Dendritic cell treated with granulocyte-macrophage colony-stimulating factor and Interleukin-4, amounts not matched to agents 40 ng/mL and 50 ng/mL, for 4 days (primary cell): ENCODE results near the gene CALML5.

ENCODE experiments used
- H3K27ac Mint-ChIP-seq: one replicate; pipeline ENCODE4 v1.8.0; 2022; ENCODE audit warnings: mild to moderate bottlenecking, mixed read lengths
- H3K27me3 Mint-ChIP-seq: one replicate; pipeline ENCODE4 v1.8.0; 2022; ENCODE audit warnings: mild to moderate bottlenecking, mixed read lengths
- H3K36me3 Mint-ChIP-seq: one replicate; pipeline ENCODE4 v1.8.0; 2022; ENCODE audit warnings: low read depth, mixed read lengths
- H3K4me1 Mint-ChIP-seq: one replicate; pipeline ENCODE4 v1.8.0; 2022; ENCODE audit warnings: low read depth, mixed read lengths
- H3K4me3 Mint-ChIP-seq: one replicate; pipeline ENCODE4 v1.8.0; 2022; ENCODE audit warnings: mild to moderate bottlenecking, moderate library complexity, mixed read lengths
- H3K9me3 Mint-ChIP-seq: one replicate; pipeline ENCODE4 v1.8.0; 2022; ENCODE audit warnings: mixed read lengths
- intact Hi-C: fragments of 100-400 bp; cut with micrococcal nuclease; formaldehyde crosslinking; loops from one replicate; pipeline ENCODE4 v1.15.0; 2022

The CALML5 gene

GRCh38 chr10:5492929-5493576 is 6.3 kb downstream of the CALML5 start:
- H3K9me3 Mint-ChIP-seq = peaks cover 12% of the 10 kb centered on the region
- intact Hi-C loops = no loop called here
- H3K36me3 Mint-ChIP-seq = no peaks in the 10 kb centered on the region
- H3K27me3 Mint-ChIP-seq = peaks cover 3% of the 10 kb centered on the region
- peaks cover 10% of the 10 kb centered on the region for H3K4me1 Mint-ChIP-seq
- H3K27ac Mint-ChIP-seq = no peak overlapping the region
- H3K4me3 Mint-ChIP-seq = no peak overlapping the region

GRCh38 chr10:5492322-5492855 is 7.0 kb downstream of the CALML5 start:
- Mint-ChIP-seq H3K4me3 (no peak overlapping the region), H3K36me3 (no peaks in the 10 kb centered on the region), H3K9me3 (peaks cover 12% of the 10 kb centered on the region), H3K27me3 (peaks cover 3% of the 10 kb centered on the region), H3K4me1 (peaks cover 10% of the 10 kb centered on the region), H3K27ac (no peak overlapping the region)
- intact Hi-C loops = no loop called here

- H3K27me3 Mint-ChIP-seq = peaks cover 7% of the 10 kb centered on the region
- H3K27ac Mint-ChIP-seq = no peak overlapping the region
- intact Hi-C loops = no loop called here
- H3K36me3 Mint-ChIP-seq = no peaks in the 10 kb centered on the region
- no peak overlapping the region for H3K4me3 Mint-ChIP-seq
- peaks cover 10% of the 10 kb centered on the region for H3K4me1 Mint-ChIP-seq
- H3K9me3 Mint-ChIP-seq = peaks cover 12% of the 10 kb centered on the region
Observed at GRCh38 chr10:5491477-5491876, 7.9 kb downstream of the CALML5 start.

GRCh38 chr10:5490698-5491464 is 8.5 kb downstream of the CALML5 start:
- intact Hi-C loops = no loop called here
- H3K9me3 Mint-ChIP-seq = peaks cover 12% of the 10 kb centered on the region
- H3K27me3 Mint-ChIP-seq = peaks cover 10% of the 10 kb centered on the region
- peaks cover 10% of the 10 kb centered on the region for H3K4me1 Mint-ChIP-seq
- no peak overlapping the region for H3K4me3 Mint-ChIP-seq
- H3K27ac Mint-ChIP-seq = no peak overlapping the region
- H3K36me3 Mint-ChIP-seq = no peaks in the 10 kb centered on the region

GRCh38 chr10:5490032-5490431 is 9.3 kb downstream of the CALML5 start:
- peaks cover 12% of the 10 kb centered on the region for H3K9me3 Mint-ChIP-seq
- no peak overlapping the region for H3K4me3 Mint-ChIP-seq
- no peaks in the 10 kb centered on the region for H3K36me3 Mint-ChIP-seq
- H3K4me1 Mint-ChIP-seq = peaks cover 10% of the 10 kb centered on the region
- intact Hi-C loops = no loop called here
- H3K27ac Mint-ChIP-seq = no peak overlapping the region
- H3K27me3 Mint-ChIP-seq = peaks cover 14% of the 10 kb centered on the region

GRCh38 chr10:5488272-5489161 is 10.9 kb downstream of the CALML5 start:
- H3K4me1 Mint-ChIP-seq = peaks cover 10% of the 10 kb centered on the region
- H3K36me3 Mint-ChIP-seq = no peaks in the 10 kb centered on the region
- H3K27ac Mint-ChIP-seq = no peak overlapping the region
- no peak overlapping the region for H3K4me3 Mint-ChIP-seq
- peaks cover 12% of the 10 kb centered on the region for H3K9me3 Mint-ChIP-seq
- peaks cover 15% of the 10 kb centered on the region for H3K27me3 Mint-ChIP-seq
- intact Hi-C loops = no loop called here

- H3K4me3 Mint-ChIP-seq = no peak overlapping the region
- H3K27ac Mint-ChIP-seq = peak overlapping the region; percentile 7
- intact Hi-C loops = no loop called here
- H3K36me3 Mint-ChIP-seq = no peaks in the 10 kb centered on the region
- peaks cover 10% of the 10 kb centered on the region for H3K4me1 Mint-ChIP-seq
- H3K27me3 Mint-ChIP-seq = peaks cover 17% of the 10 kb centered on the region
- no peaks in the 10 kb centered on the region for H3K9me3 Mint-ChIP-seq
Observed at GRCh38 chr10:5486853-5487235, 12.5 kb downstream of the CALML5 start.

GRCh38 chr10:5485948-5486852 is 13.2 kb downstream of the CALML5 start:
- Mint-ChIP-seq H3K27ac (peak overlapping the region; percentile 7), H3K4me1 (peaks cover 7% of the 10 kb centered on the region), H3K4me3 (no peak overlapping the region), H3K27me3 (peaks cover 17% of the 10 kb centered on the region), H3K9me3 (no peaks in the 10 kb centered on the region), H3K36me3 (no peaks in the 10 kb centered on the region)
- intact Hi-C loops = no loop called here

GRCh38 chr10:5485290-5485689 is 14.1 kb downstream of the CALML5 start:
- H3K4me1 Mint-ChIP-seq = peaks cover 1% of the 10 kb centered on the region
- intact Hi-C loops = no loop called here

GRCh38 chr10:5484205-5484604 is 15.2 kb downstream of the CALML5 start:
- Mint-ChIP-seq H3K27ac (no peak overlapping the region), H3K27me3 (peaks cover 24% of the 10 kb centered on the region), H3K4me1 (peaks cover 12% of the 10 kb centered on the region), H3K36me3 (no peaks in the 10 kb centered on the region), H3K4me3 (no peak overlapping the region), H3K9me3 (no peaks in the 10 kb centered on the region)
- intact Hi-C loops = no loop called here

More at GRCh38 chr10:5485290-5485689, 14.1 kb downstream of the CALML5 start:
- H3K9me3 Mint-ChIP-seq = no peaks in the 10 kb centered on the region
- H3K4me3 Mint-ChIP-seq = no peak overlapping the region
- H3K27ac Mint-ChIP-seq = no peak overlapping the region
- H3K36me3 Mint-ChIP-seq = no peaks in the 10 kb centered on the region
- H3K27me3 Mint-ChIP-seq = peaks cover 19% of the 10 kb centered on the region

- H3K27me3 Mint-ChIP-seq = peaks cover 21% of the 10 kb centered on the region
- H3K4me1 Mint-ChIP-seq = peaks cover 12% of the 10 kb centered on the region
- H3K36me3 Mint-ChIP-seq = no peaks in the 10 kb centered on the region
- intact Hi-C loops = no loop called here
- no peak overlapping the region for H3K27ac Mint-ChIP-seq
- no peaks in the 10 kb centered on the region for H3K9me3 Mint-ChIP-seq
- H3K4me3 Mint-ChIP-seq = no peak overlapping the region
Observed at GRCh38 chr10:5482016-5482415, 17.4 kb downstream of the CALML5 start.

- no peaks in the 10 kb centered on the region for H3K9me3 Mint-ChIP-seq
- intact Hi-C loops = no loop called here
- peaks cover 12% of the 10 kb centered on the region for H3K4me1 Mint-ChIP-seq
- H3K27ac Mint-ChIP-seq = no peak overlapping the region
- no peak overlapping the region for H3K4me3 Mint-ChIP-seq
- H3K27me3 Mint-ChIP-seq = peaks cover 17% of the 10 kb centered on the region
- no peaks in the 10 kb centered on the region for H3K36me3 Mint-ChIP-seq
Observed at GRCh38 chr10:5481121-5481520, 18.2 kb downstream of the CALML5 start.
